Measurements from ENCODE around the gene SLC26A8. TPM values are rescaled to one million over a fixed set of nuclear protein-coding genes. Genes with fewer than 3 reads are reported as not detected.

Gene SLC26A8
- total and polyA plus RNA-seq, 2 of the 13 experiments (the other 11 are each of a cell fraction or from before 2014, with no cell fraction given), result 0.46 TPM; not detected in 1

- POLR2A ChIA-PET, result interaction anchor here (0.6 to 1.0 kb wide), 2 partner anchors 103 to 106 kb away, joined by 3 to 4 read pairs; partner anchors contain the start of gene MAPK14
- peaks cover 6% of the 10 kb centered on the region; the same call in 1 of the 2 replicates for H4K20me1 ChIP-seq (ENCODE audit: insufficient read depth, low read length)
- no peaks in the 10 kb centered on the region; a peak in 1 of 5 replicates for H3K27me3 ChIP-seq (ENCODE audit: control insufficient read depth in 1 of 2, insufficient read depth in 2 of 2, low read length in 2 of 2)
- in situ Hi-C loops (cut with HindIII; ENCODE audit: extremely low pct_ligation_motif_present, low pct_unique_long_range_greater_than_20kb) (no loop called here), intact Hi-C loops (cut with micrococcal nuclease; ENCODE audit: unreplicated experiment) (loop anchor here (5.0 kb wide), 2 partner anchors 103 to 1262 kb away; partner anchors contain the start of gene MAPK14)
- H3K27ac ChIP-seq (ENCODE audit: extremely low read length, insufficient read depth, low read length), result no peak overlapping the region
- no peak overlapping the region for H3K9ac ChIP-seq (ENCODE audit: insufficient read depth, low read depth, low read length)
- H3K4me3 ChIP-seq (replicated peaks in 1 of 3; ENCODE audit: insufficient read depth in 1 of 3, low read depth in 2 of 3, low read length in 3 of 3), result no peak overlapping the region
- FAIRE-seq (no peak), ATAC-seq (no peak), DNase-seq (ENCODE audit: low spot score) (no peak)
- TF ChIP-seq ZNF121 (CRISPR knock-in tag; IDR thresholded peaks at IDR 0.05), result peak; percentile 73
- TF ChIP-seq ZNF746 (CRISPR knock-in tag; IDR thresholded peaks at IDR 0.05), result no peak
- H2AFZ ChIP-seq (ENCODE audit: low read length), result no peak overlapping the region
- peaks cover 20% of the 10 kb centered on the region for H3K79me2 ChIP-seq (ENCODE audit: insufficient read depth, low read length)
- CTCF ChIA-PET (ENCODE audit: low intra/inter-chr PET ratio, low total read pairs), result no interaction called here
- no TSS peak for BruUV-seq (replicated peaks)
- no peaks in the 10 kb centered on the region; a peak in 1 of 5 replicates for H3K36me3 ChIP-seq (replicated peaks in 1 of 2; ENCODE audit: control insufficient read depth in 1 of 2, insufficient read depth in 2 of 2, low read length in 2 of 2)
- peaks cover 29% of the 10 kb centered on the region for H3K4me1 ChIP-seq (ENCODE audit: insufficient read depth, low read length)
- WGBS (ENCODE audit: low lambda C conversion rate), result 98% methylated on average over 1 of the region's 1 CpG
- H3K9me3 ChIP-seq (ENCODE audit: low read length), result no peaks in the 10 kb centered on the region
- H3K4me2 ChIP-seq (ENCODE audit: low read depth, low read length), result no peak overlapping the region
Measured at GRCh38 chr6:35924146-35924545, 100.3 kb downstream of the SLC26A8 start.

GRCh38 chr6:35922139-35922554 lies 102.3 kb downstream of the SLC26A8 start:
- Histone ChIP-seq H4K20me1 (ENCODE audit: insufficient read depth, low read length) (peaks cover 26% of the 10 kb centered on the region), H3K4me1 (ENCODE audit: insufficient read depth, low read length) (peaks cover 49% of the 10 kb centered on the region), H3K79me2 (ENCODE audit: insufficient read depth, low read length) (peaks cover 40% of the 10 kb centered on the region), H3K9ac (ENCODE audit: insufficient read depth, low read depth, low read length) (peak overlapping the region; percentile 98), H3K27ac (ENCODE audit: extremely low read length, insufficient read depth, low read length) (peak overlapping the region; percentile 84), H3K27me3 (ENCODE audit: control insufficient read depth in 1 of 2, insufficient read depth in 2 of 2, low read length in 2 of 2) (no peaks in the 10 kb centered on the region; a peak in 1 of 5 replicates), H2AFZ (ENCODE audit: low read length) (peak overlapping the region; percentile 73), H3K4me2 (ENCODE audit: low read depth, low read length) (peak overlapping the region; percentile 87), H3K4me3 (replicated peaks in 1 of 3; ENCODE audit: insufficient read depth in 1 of 3, low read depth in 2 of 3, low read length in 3 of 3) (peak overlapping the region; percentile 72 to 93 (median 84)), H3K9me3 (ENCODE audit: low read length) (no peaks in the 10 kb centered on the region), H3K36me3 (replicated peaks in 1 of 2; ENCODE audit: control insufficient read depth in 1 of 2, insufficient read depth in 2 of 2, low read length in 2 of 2) (peaks cover 2 to 5% of the 10 kb centered on the region in 2 experiments; a peak in 3 of 5 replicates)
- no TSS peak for BruUV-seq (replicated peaks)
- FAIRE-seq, result peak; percentile 87
- DNase-seq (ENCODE audit: low spot score), result peak; percentile 54
- in situ Hi-C loops (cut with HindIII; ENCODE audit: extremely low pct_ligation_motif_present, low pct_unique_long_range_greater_than_20kb), result no loop called here
- peak; percentile 45 for ATAC-seq
- POLR2A ChIA-PET, result interaction anchor here (1.0 kb wide), 1 partner anchor 45 kb away, joined by 3 read pairs; no protein-coding TSS in a partner anchor
- intact Hi-C loops (cut with micrococcal nuclease; ENCODE audit: unreplicated experiment), result loop anchor here (2.0 to 5.0 kb wide), 3 partner anchors 105 to 1260 kb away; partner anchors contain the start of gene MAPK14
- CTCF ChIA-PET (ENCODE audit: low intra/inter-chr PET ratio, low total read pairs), result no interaction called here
- WGBS (ENCODE audit: low lambda C conversion rate), result 2% methylated on average over 5 of the region's 5 CpGs
- TF ChIP-seq, protein P1, sequence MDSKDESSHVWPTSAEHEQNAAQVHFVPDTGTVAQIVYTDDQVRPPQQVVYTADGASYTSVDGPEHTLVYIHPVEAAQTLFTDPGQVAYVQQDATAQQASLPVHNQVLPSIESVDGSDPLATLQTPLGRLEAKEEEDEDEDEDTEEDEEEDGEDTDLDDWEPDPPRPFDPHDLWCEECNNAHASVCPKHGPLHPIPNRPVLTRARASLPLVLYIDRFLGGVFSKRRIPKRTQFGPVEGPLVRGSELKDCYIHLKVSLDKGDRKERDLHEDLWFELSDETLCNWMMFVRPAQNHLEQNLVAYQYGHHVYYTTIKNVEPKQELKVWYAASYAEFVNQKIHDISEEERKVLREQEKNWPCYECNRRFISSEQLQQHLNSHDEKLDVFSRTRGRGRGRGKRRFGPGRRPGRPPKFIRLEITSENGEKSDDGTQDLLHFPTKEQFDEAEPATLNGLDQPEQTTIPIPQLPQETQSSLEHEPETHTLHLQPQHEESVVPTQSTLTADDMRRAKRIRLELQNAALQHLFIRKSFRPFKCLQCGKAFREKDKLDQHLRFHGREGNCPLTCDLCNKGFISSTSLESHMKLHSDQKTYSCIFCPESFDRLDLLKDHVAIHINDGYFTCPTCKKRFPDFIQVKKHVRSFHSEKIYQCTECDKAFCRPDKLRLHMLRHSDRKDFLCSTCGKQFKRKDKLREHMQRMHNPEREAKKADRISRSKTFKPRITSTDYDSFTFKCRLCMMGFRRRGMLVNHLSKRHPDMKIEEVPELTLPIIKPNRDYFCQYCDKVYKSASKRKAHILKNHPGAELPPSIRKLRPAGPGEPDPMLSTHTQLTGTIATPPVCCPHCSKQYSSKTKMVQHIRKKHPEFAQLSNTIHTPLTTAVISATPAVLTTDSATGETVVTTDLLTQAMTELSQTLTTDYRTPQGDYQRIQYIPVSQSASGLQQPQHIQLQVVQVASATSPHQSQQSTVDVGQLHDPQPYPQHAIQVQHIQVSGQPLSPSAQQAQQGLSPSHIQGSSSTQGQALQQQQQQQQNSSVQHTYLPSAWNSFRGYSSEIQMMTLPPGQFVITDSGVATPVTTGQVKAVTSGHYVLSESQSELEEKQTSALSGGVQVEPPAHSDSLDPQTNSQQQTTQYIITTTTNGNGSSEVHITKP (CRISPR knock-in tag; IDR thresholded peaks at IDR 0.05; ENCODE audit: low read depth), result peak; percentile 83
- TF ChIP-seq ZNF598 (CRISPR knock-in tag; IDR thresholded peaks at IDR 0.05; ENCODE audit: borderline replicate concordance), result peak; percentile 68; the same call in 1 of the 2 replicates
- no peak for TF ChIP-seq ZNF660 (CRISPR knock-in tag; IDR thresholded peaks at IDR 0.05; ENCODE audit: borderline replicate concordance, low read depth)
- 0 out of 2 replicates have a peak, but pooled peaks have one; percentile 51 for TF ChIP-seq MLX (CRISPR knock-in tag; IDR thresholded peaks at IDR 0.05)
- TF ChIP-seq ZNF672 (CRISPR knock-in tag; IDR thresholded peaks at IDR 0.05), result no peak
- 0 out of 2 replicates have a peak, but pooled peaks have one; percentile 55 for TF ChIP-seq ZNF878 (CRISPR knock-in tag; IDR thresholded peaks at IDR 0.05)
- TF ChIP-seq ZNF615 (CRISPR knock-in tag; IDR thresholded peaks at IDR 0.05; ENCODE audit: borderline replicate concordance), result no peak
- TF ChIP-seq, protein P2, sequence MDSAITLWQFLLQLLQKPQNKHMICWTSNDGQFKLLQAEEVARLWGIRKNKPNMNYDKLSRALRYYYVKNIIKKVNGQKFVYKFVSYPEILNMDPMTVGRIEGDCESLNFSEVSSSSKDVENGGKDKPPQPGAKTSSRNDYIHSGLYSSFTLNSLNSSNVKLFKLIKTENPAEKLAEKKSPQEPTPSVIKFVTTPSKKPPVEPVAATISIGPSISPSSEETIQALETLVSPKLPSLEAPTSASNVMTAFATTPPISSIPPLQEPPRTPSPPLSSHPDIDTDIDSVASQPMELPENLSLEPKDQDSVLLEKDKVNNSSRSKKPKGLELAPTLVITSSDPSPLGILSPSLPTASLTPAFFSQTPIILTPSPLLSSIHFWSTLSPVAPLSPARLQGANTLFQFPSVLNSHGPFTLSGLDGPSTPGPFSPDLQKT (CRISPR knock-in tag; IDR thresholded peaks at IDR 0.05; ENCODE audit: borderline replicate concordance), result no peak
